Hippocampal formation (tissue), 2 donors: ENCODE measurements around the gene QPCTL.
A peak's percentile ranks its signal among the peaks of the same experiment; 100 is the strongest.

Experiments used
- DNase-seq, 2 donors: peaks; one replicate each; lab custom pipeline; 2025; lab: John Stamatoyannopoulos, UW

QPCTL gene

DNA sequence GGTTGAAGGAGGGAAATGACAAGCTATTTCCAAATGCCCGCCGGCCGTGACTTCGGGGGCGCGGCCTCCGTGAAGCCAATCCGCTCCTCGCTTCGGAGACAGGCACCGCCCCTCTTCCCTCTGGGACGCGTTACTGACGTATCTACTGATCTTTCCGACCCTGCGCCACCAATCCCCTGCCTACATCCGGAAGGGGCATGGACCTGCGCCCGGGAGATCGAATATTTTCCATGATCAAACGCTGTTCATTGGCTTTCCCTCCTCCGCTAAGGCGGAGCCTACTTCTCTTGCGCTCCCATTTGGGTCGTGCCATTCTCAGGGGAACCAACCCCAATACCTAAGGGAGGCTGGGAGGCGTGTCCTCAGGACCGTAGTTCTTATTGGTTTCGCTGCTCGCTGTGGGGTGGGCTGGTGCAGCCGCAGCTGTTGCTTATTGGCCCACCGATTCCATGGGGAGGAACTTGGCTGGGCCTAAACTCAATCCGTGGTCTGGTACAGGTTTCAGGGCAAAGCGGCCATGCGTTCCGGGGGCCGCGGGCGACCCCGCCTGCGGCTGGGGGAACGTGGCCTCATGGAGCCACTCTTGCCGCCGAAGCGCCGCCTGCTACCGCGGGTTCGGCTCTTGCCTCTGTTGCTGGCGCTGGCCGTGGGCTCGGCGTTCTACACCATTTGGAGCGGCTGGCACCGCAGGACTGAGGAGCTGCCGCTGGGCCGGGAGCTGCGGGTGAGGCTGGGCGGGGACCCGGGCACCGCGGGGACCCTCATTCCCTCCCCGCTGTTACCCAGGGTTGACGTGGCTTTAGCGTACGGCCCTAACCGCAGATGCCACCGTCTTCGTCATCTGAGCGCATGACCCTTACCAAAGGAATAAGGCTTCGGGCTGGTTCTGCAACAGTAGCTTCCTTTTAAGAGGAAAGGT, at the start of gene QPCTL:
Gene QPCTL (plus strand): TSS at position 480 of the 919 bp plus-strand sequence. CDS start 38 bp downstream, at position 518.
- peak; percentile 96 to 100 for DNase-seq

GRCh38 chr19:45643024-45643926, 49.2 kb upstream of the QPCTL start:
- DNase-seq, result peak; percentile 63 to 82

DNA sequence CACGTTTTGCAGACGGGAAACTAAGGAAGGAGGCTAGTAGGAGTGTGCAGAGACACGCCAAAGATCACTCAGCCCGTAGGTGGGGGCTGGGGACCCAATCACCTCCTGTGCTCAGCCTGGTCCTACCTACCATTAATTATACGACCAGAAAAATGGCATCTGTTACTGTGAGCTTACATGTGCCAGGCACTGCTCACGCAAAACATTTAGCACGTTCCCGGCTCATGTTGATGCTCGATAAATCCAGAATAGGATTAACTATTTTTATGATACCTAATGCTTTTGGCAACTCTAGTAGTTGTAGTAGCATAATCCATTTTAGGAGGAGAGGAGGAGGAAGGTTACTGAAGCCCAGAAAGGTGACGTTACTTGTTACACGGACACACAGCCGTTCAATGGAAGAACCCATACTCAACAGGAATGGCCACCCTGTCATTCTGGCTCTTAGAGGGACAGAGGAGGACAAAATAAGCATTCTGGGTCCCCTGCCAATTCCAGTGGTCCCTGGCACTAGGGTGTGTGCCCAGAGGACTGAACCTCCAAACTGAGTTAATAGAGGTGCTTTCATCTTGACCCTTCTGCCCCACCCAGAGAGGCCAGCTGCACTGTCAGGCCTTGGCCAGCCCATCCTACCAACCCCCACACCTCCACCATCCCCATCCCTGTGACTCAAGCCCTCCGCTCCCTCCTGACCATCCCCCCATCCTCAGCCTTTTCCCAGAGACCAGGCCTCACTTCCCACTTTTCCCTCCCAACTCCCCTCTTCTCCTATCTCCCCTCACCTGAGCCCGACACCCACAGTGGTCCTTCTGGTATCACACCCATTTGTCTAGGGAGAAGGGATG, 48.3 kb upstream of the QPCTL start:
- peak in 1 of 2 donors; percentile 28 for DNase-seq

DNA sequence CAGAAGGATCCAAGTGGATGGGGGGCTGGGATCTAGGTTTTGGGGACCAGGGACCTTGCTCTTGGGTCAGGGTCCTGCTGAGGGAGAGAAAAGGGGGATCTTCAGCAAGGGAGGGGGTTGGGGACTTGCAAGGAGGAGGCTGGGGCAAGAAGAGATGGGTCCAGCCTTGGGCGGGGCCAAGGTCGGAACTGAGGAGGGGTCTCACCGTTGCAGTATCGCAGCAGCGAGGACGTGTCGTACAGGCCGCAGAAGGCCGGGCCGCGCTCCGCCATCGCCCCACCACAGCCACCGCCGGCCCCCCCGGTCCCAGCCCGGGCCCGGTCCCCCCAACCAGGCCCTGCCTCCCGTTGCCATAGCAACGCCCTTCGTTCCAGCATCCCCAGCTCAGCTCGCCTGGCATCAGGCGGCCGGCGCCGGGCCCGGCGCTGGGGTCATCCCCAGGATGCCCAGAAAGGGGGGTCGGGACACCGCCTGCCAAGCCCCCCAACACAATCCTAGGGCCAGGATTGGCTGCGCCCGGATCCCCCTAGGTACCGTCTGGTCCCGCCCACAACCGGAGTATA, 47.3 kb upstream of the QPCTL start:
- DNase-seq, result peak; percentile 97 to 98

- DNase-seq, result peak; percentile 91 to 95
Measured at GRCh38 chr19:45645631-45646344, 46.7 kb upstream of the QPCTL start.

GRCh38 chr19:45646345-45646698, 46.1 kb upstream of the QPCTL start:
- no peak for DNase-seq

- DNase-seq, result no peak
Measured at GRCh38 chr19:45650722-45651121, 41.7 kb upstream of the QPCTL start.

GRCh38 chr19:45653634-45654033, 38.8 kb upstream of the QPCTL start:
- DNase-seq, result no peak

GRCh38 chr19:45655073-45655472, 37.4 kb upstream of the QPCTL start:
- no peak for DNase-seq

- no peak for DNase-seq
Measured at GRCh38 chr19:45657520-45658167, 34.8 kb upstream of the QPCTL start.

DNA sequence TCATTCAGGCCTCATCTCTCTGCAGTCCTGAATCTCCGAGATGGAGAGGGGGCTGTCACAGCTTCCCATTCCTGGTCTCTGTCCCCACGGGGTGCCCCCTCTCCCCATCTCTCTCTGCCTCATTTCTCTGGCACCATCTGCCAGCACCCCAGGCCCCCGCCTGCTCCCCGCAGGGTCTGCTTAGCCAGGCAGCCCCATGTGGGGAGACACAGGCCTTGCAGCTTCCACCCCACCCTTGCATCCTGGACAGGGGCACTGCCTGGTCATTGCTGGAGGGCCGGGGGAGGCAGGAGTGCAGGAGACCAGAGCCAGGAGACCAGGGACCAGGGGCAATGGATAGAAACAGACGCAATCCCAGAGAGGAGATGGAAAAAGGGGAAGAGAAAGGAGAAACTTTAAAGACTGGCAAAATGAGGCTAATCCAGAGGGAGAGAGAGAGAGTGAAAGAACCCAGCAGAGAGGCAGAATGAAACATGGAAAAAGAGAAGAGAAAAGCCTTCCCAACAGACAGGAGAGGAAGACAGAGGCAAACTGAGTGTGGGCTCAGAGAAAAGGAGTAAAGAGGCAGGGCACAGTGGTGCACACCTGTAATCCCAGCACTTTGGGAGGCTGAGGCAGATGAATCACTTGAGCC, 33.3 kb upstream of the QPCTL start:
- no peak for DNase-seq

GRCh38 chr19:45660636-45661035, 31.8 kb upstream of the QPCTL start:
- DNase-seq, result no peak

DNA sequence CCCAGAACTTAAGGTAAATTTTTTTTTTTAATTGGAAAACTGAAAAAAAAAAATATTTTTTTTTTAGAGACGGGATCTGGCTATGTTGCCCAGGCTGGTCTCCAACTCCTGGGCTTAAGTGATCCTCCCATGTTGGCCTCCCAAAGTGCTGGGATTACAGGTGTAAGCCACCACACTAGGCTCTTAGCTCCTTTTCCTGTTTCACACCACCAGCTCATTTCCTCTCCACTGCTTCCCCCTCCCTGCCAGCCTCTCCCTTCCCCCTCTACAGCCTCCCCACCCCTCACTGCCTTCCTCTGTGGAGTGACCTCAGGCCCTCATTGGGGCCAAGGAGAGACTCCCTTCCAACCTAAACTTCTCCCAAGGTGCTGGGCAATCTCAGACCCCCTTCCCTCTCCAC, 28.7 kb upstream of the QPCTL start:
- no peak for DNase-seq

DNA sequence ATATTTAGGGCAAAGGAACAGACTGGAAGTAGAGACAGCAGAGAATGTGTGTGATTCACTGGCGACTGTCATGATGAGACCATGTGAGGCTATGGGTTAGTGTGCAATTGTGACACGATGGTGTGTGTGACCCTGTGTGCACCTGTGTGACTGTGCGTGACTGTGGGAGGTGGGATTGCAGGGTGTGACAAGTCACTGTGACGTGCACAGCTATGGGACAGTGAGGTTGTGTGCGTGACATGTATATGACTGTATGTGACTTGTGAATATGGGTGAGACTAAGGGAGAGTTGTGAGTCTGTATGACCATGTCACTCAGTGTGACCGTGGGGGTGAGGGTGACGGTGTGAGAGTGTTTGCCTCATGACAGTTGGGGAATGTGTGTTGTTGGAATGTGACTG, 27.9 kb upstream of the QPCTL start:
- DNase-seq, result no peak

GRCh38 chr19:45667620-45668341, 24.7 kb upstream of the QPCTL start, which contains the start of gene GIPR:
GIPR (plus strand) TSS chr19:45668221; CDS start chr19:45669521, 1,300 bp downstream.
- DNase-seq, result peak in 1 of 2 donors; percentile 45

DNA sequence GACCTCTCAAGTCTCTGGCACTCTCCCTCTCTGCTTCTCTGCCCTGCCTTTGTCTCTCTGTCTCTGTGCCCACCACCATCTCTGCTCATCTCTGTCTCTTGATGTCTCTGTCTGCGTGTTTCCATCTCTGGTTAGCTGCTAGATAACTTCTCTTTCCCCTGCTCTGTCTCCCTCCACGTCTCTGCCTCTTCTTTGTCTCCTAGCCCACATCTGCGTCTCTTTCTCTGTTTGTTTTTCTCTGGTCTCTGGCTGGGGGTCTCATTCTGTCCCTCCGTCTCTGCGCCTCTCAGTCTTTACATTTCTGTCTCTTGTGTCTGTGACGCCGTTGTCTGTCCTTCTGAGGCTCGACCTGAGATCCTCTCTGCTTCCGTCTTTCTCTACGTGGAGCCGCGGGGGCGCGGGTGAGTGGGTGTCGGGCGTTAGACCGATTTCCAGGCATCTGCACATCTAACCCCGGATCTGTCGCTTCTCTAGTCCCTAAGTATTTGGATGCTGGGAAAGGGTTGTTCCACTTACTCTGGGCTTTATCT, 24.1 kb upstream of the QPCTL start:
- DNase-seq, result no peak

DNA sequence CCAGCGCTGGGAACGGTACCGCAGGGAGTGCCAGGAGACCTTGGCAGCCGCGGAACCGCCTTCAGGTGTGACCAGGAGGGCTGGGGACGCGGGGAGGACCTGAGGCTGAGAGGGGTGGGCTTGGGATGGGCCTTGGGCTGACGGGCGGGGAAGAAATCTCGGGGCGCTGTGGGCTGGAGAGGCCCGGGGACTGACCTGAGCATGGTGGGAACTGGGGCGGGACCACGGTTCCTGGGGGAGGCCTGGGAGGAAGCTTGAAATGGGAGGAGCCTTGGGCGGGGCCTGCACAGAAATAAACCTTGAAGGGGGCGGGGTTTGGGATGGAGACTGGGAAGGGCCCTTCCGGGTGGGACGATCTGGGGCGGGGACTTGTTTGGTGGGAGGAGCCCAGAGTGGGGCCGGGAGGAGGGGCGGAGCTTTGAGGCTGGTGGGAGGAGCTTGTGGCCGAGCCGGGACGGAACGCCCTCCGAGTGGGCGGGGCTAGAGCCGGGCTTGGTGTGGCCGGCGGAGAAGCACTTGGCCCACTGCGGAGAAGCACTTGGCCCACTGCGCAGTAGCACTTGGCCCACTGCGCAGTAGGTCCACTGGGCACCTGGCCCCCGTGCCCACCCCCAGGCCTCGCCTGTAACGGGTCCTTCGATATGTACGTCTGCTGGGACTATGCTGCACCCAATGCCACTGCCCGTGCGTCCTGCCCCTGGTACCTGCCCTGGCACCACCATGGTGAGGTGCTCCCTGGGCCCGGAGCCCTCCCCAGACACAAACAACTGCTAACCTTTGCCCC, 21.6 kb upstream of the QPCTL start:
- DNase-seq, result peak in 1 of 2 donors; percentile 83

GRCh38 chr19:45674946-45675345, 17.5 kb upstream of the QPCTL start:
- DNase-seq, result no peak
